Smooth muscle cell (in vitro differentiated cells): ENCODE data around the gene GGCT. TPM values are rescaled to one million over a fixed set of nuclear protein-coding genes. Genes with fewer than 3 reads are reported as not detected.
A peak's percentile ranks its signal among the peaks of the same experiment; 100 is the strongest.

Experiments used
- DNase-seq: peaks from one replicate; lab custom pipeline; 2025; ENCODE audit not compliant: unreplicated experiment; lab: John Stamatoyannopoulos, UW
- H2AFZ ChIP-seq: fragments of 200-600 bp; sonication (generic); 2 replicates; pipeline ENCODE4 v1.6.0; 2016; ENCODE audit warnings: antibody characterized with exemption, low read depth, mild to moderate bottlenecking
- H3F3A ChIP-seq: fragments of 200-600 bp; sonication (generic); 2 replicates; pipeline ENCODE4 v1.6.0; 2017; ENCODE audit warnings: antibody characterized with exemption, low read depth
- H3K27ac ChIP-seq: fragments of 200-600 bp; sonication (generic); 2 replicates; pipeline ENCODE4 v1.5.1; 2016; ENCODE audit warnings: low read depth, mild to moderate bottlenecking
- H3K27me3 ChIP-seq: fragments of 200-600 bp; sonication (generic); 2 replicates; pipeline ENCODE4 v1.6.1; 2016; ENCODE audit warnings: low read depth, mild to moderate bottlenecking
- H3K36me3 ChIP-seq: fragments of 200-600 bp; sonication (generic); 2 replicates; pipeline ENCODE4 v1.5.1; 2016; ENCODE audit warnings: low read depth
- H3K4me1 ChIP-seq: fragments of 200-600 bp; sonication (generic); 2 replicates; pipeline ENCODE4 v1.5.1; 2016; ENCODE audit warnings: low read depth
- H3K4me2 ChIP-seq: fragments of 200-600 bp; sonication (generic); 2 replicates; pipeline ENCODE4 v1.6.0; 2016; ENCODE audit warnings: mild to moderate bottlenecking
- H3K4me3 ChIP-seq: fragments of 200-600 bp; sonication (generic); 2 replicates; pipeline ENCODE4 v1.5.1; 2016; ENCODE audit warnings: mild to moderate bottlenecking
- H3K79me2 ChIP-seq: fragments of 200-600 bp; sonication (generic); 2 replicates; pipeline ENCODE4 v1.6.0; 2016; ENCODE audit warnings: low read depth, mild to moderate bottlenecking
- H3K9ac ChIP-seq: fragments of 200-600 bp; sonication (generic); 2 replicates; pipeline ENCODE4 v1.6.0; 2016; ENCODE audit warnings: low read depth
- H3K9me3 ChIP-seq: fragments of 200-600 bp; sonication (generic); replicated peaks from 2 replicates; pipeline ENCODE4 v1.5.1; 2016; ENCODE audit warnings: low read depth
- H4K20me1 ChIP-seq: fragments of 200-600 bp; sonication (generic); 2 replicates; pipeline ENCODE4 v1.6.0; 2016; ENCODE audit warnings: low read depth
- WGBS: methylation state at CpG from one replicate; pipeline ENCODE4 v1.1.7; 2016; ENCODE audit warnings: low lambda C conversion rate; 5-methylcytosine and 5-hydroxymethylcytosine counted together
- polyA plus RNA-seq: library from polyadenylated mRNA; unstranded; fragments of >200 nt; fragmentation: Nextera tagmentation; extraction: Ambion mirVana; gene quantifications from 2 replicates; pipeline ENCODE4 v1.2.1, GENCODE V29; 2016
- total RNA-seq: library from RNA; depleted of rRNA; stranded (reverse); fragments of >200 nt; gene quantifications from 2 replicates; pipeline ENCODE4 v1.2.3, GENCODE V29; 2014
- TF ChIP-seq, protein P1 (sequence below): fragments of 200-600 bp; sonication (generic); IDR thresholded peaks from 2 replicates; pipeline ENCODE4 v1.5.1; 2017; ENCODE audit warnings: borderline replicate concordance, mild to moderate bottlenecking, antibody characterized with exemption; ENCODE audit not compliant: insufficient read depth, poor library complexity, severe bottlenecking

The GGCT gene
- total and polyA plus RNA-seq, 2 experiments from 2014 or later = 36.9 to 53.1 TPM

GRCh38 chr7:30552330-30552729, 47.7 kb upstream of the GGCT start:
- Histone ChIP-seq H3K36me3 (no peaks in the 10 kb centered on the region), H4K20me1 (no peaks in the 10 kb centered on the region), H3K4me1 (peaks cover 30% of the 10 kb centered on the region), H3K79me2 (no peaks in the 10 kb centered on the region), H3K4me2 (no peak overlapping the region), H3K27ac (no peak overlapping the region), H3K9me3 (no peaks in the 10 kb centered on the region), H3K4me3 (no peak overlapping the region), H3K27me3 (no peaks in the 10 kb centered on the region), H3F3A (no peaks in the 10 kb centered on the region), H2AFZ (no peak overlapping the region), H3K9ac (no peak overlapping the region)
- DNase-seq = no peak
- 45% methylated on average over 1 of the region's 1 CpG for WGBS
- TF ChIP-seq, protein P1, sequence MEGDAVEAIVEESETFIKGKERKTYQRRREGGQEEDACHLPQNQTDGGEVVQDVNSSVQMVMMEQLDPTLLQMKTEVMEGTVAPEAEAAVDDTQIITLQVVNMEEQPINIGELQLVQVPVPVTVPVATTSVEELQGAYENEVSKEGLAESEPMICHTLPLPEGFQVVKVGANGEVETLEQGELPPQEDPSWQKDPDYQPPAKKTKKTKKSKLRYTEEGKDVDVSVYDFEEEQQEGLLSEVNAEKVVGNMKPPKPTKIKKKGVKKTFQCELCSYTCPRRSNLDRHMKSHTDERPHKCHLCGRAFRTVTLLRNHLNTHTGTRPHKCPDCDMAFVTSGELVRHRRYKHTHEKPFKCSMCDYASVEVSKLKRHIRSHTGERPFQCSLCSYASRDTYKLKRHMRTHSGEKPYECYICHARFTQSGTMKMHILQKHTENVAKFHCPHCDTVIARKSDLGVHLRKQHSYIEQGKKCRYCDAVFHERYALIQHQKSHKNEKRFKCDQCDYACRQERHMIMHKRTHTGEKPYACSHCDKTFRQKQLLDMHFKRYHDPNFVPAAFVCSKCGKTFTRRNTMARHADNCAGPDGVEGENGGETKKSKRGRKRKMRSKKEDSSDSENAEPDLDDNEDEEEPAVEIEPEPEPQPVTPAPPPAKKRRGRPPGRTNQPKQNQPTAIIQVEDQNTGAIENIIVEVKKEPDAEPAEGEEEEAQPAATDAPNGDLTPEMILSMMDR = no peak

- H3K4me2 ChIP-seq = no peak overlapping the region
- H3K36me3 ChIP-seq = no peaks in the 10 kb centered on the region
- TF ChIP-seq, protein P1 = no peak
- no peaks in the 10 kb centered on the region for H3K79me2 ChIP-seq
- H3K4me1 ChIP-seq = peaks cover 21% of the 10 kb centered on the region
- no peak overlapping the region for H3K27ac ChIP-seq
- no peaks in the 10 kb centered on the region for H4K20me1 ChIP-seq
- no peaks in the 10 kb centered on the region for H3F3A ChIP-seq
- no peaks in the 10 kb centered on the region for H3K9me3 ChIP-seq
- no peak overlapping the region for H3K9ac ChIP-seq
- H2AFZ ChIP-seq = no peak overlapping the region
- no peak overlapping the region for H3K4me3 ChIP-seq
- 77% methylated on average over 7 of the region's 7 CpGs for WGBS
- no peak for DNase-seq
- no peaks in the 10 kb centered on the region for H3K27me3 ChIP-seq
Observed at GRCh38 chr7:30549931-30550493, 45.4 kb upstream of the GGCT start.

DNA sequence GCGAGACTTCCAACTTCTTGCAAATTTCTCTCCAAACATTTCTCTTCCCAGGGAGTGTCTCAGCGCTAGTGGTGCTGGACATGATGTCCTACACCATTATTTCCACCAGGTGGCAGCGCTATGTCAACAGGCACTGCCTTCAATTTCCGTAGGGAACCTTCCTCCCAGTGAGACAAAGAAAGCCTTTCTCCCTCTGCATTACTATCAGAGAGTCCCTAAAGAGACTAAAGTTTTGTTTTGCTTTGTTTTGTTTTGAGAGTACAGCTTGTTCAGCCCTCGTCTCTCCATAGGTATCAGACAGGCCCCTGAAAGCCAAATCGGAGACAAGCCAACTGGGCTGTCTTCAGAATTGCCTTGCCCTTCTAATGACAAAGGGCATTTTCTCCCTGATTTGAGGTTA, 44.2 kb upstream of the GGCT start:
- TF ChIP-seq, protein P1 = peak; percentile 69
- Histone ChIP-seq H3K4me1 (peaks cover 21% of the 10 kb centered on the region), H2AFZ (no peak overlapping the region), H3K4me3 (no peak overlapping the region), H3K27ac (no peak overlapping the region), H3K9ac (no peak overlapping the region), H3K4me2 (no peak overlapping the region), H3F3A (no peaks in the 10 kb centered on the region), H3K27me3 (no peaks in the 10 kb centered on the region), H3K9me3 (no peaks in the 10 kb centered on the region), H4K20me1 (no peaks in the 10 kb centered on the region), H3K79me2 (no peaks in the 10 kb centered on the region), H3K36me3 (no peaks in the 10 kb centered on the region)
- DNase-seq = no peak
- 13% methylated on average over 6 of the region's 6 CpGs for WGBS

- Histone ChIP-seq H3K36me3 (no peaks in the 10 kb centered on the region), H3F3A (no peaks in the 10 kb centered on the region), H3K4me3 (no peak overlapping the region), H3K4me2 (no peak overlapping the region), H3K27ac (no peak overlapping the region), H3K79me2 (no peaks in the 10 kb centered on the region), H3K27me3 (no peaks in the 10 kb centered on the region), H3K9me3 (no peaks in the 10 kb centered on the region), H2AFZ (no peak overlapping the region), H4K20me1 (no peaks in the 10 kb centered on the region), H3K4me1 (peaks cover 21% of the 10 kb centered on the region), H3K9ac (no peak overlapping the region)
- 93% methylated on average over 4 of the region's 4 CpGs for WGBS
- no peak for DNase-seq
- TF ChIP-seq, protein P1 = no peak
Observed at GRCh38 chr7:30546596-30546995, 42.0 kb upstream of the GGCT start.
